HCT116 (cell line): ENCODE results near the gene STRA8. TPM values are rescaled to one million over a fixed set of nuclear protein-coding genes. Genes with fewer than 3 reads are reported as not detected.

ENCODE experiments used
- ATAC-seq: fragments of 200-7000 bp; cut with Tn5 transposase; 2 replicates; pipeline ENCODE4 v1.9.1; 2020; ENCODE audit warnings: mild to moderate bottlenecking, moderate library complexity
- BruUV-seq: library from RNA; stranded (reverse); fragments of 400-500 nt; replicated peaks from 2 replicates; lab custom pipeline; 2021; lab: Mats Ljungman, UMichigan
- CTCF ChIA-PET: fragments of 300-600 bp; sonication (Branson Sonifier 250); formaldehyde crosslinking; loops from one replicate; lab custom pipeline; 2021; ENCODE audit warnings: antibody characterized with exemption; lab: Charles Lee
- POLR2A ChIA-PET: fragments of 300-600, 350-600 bp; sonication (Branson Sonifier 250); formaldehyde crosslinking; loops from one replicate; lab custom pipeline; 2021; ENCODE audit warnings: antibody characterized with exemption; lab: Charles Lee
- RAD21 ChIA-PET, 2 experiments: fragments of 300-600 bp; sonication (Branson Sonifier 250); formaldehyde crosslinking; loops; one replicate each; lab custom pipeline; 2023; ENCODE audit warnings: low total read pairs in 2 of 2; ENCODE audit not compliant: uncharacterized antibody in 2 of 2, unreplicated experiment in 2 of 2, low non-redundant PET in 1 of 2; lab: Charles Lee
- DNase-seq: peaks from one replicate; pipeline ENCODE4 v3.0.0-alpha.2; 2010; ENCODE audit warnings: low read depth, low spot score
- H2AFZ ChIP-seq: fragments of 200-600 bp; shearing (Covaris generic), sonication (generic); 2 replicates; pipeline ENCODE4 v1.6.1; 2017; ENCODE audit warnings: low read depth, mixed run types, mixed read lengths, antibody characterized with exemption, low read length; ENCODE audit not compliant: poor library complexity, severe bottlenecking
- H3K27ac ChIP-seq: 2 replicates; pipeline ENCODE4 v1.5.1; 2012; ENCODE audit warnings: low read depth, low read length
- H3K27me3 ChIP-seq: fragments of 200-600 bp; sonication (generic); 2 replicates; pipeline ENCODE4 v1.6.1; 2016; ENCODE audit warnings: mixed run types, low read length, mixed read lengths; ENCODE audit not compliant: insufficient read depth
- H3K36me3 ChIP-seq, 2 experiments: fragments of 200-500 bp in 1 of 2; fragments of 200-600 bp in 1 of 2; sonication (Bioruptor generic) in 1 of 2; sonication (generic) in 1 of 2; 2 replicates each; pipeline versions ENCODE4 v1.5.1 to v1.6.1; 2014 to 2016; ENCODE audit warnings: low read length in 2 of 2, inconsistent platforms in 1 of 2, mixed read lengths in 1 of 2, mixed run types in 1 of 2; ENCODE audit not compliant: insufficient read depth in 2 of 2, control insufficient read depth in 1 of 2
- H3K4me1 ChIP-seq, 2 experiments: fragments of 200-600 bp in 1 of 2; sonication (generic) in 1 of 2; 2 replicates each; pipeline versions ENCODE4 v1.5.1 to v1.6.1; 2012 to 2017; ENCODE audit warnings: low read length in 2 of 2, inconsistent platforms in 1 of 2, mild to moderate bottlenecking in 1 of 2, mixed read lengths in 1 of 2, mixed run types in 1 of 2, moderate library complexity in 1 of 2; ENCODE audit not compliant: insufficient read depth in 2 of 2, control insufficient read depth in 1 of 2
- H3K4me2 ChIP-seq: fragments of 200-600 bp; sonication (generic); 2 replicates; pipeline ENCODE4 v1.6.1; 2017; ENCODE audit warnings: mixed run types, low read length, mixed read lengths
- H3K4me3 ChIP-seq, 2 experiments: fragments of 200-600 bp in 1 of 2; sonication (generic) in 1 of 2; replicated peaks in 1 of 2; 2 replicates each; pipeline ENCODE4 v1.5.1; 2011 to 2016; ENCODE audit warnings: low read length in 2 of 2, control low read depth in 1 of 2, low read depth in 1 of 2, mild to moderate bottlenecking in 1 of 2, mixed read lengths in 1 of 2, mixed run types in 1 of 2
- H3K79me2 ChIP-seq: fragments of 200-600 bp; sonication (generic); 2 replicates; pipeline ENCODE4 v1.6.1; 2017; ENCODE audit warnings: mild to moderate bottlenecking, mixed run types, low read length, moderate library complexity, mixed read lengths; ENCODE audit not compliant: insufficient read depth
- H3K9ac ChIP-seq: fragments of 200-600 bp; sonication (generic); 2 replicates; pipeline ENCODE4 v1.6.1; 2016; ENCODE audit warnings: low read length, mixed read lengths
- H3K9me2 ChIP-seq: fragments of 200-600 bp; sonication (generic), shearing (Covaris generic); 2 replicates; pipeline ENCODE4 v1.6.1; 2017; ENCODE audit warnings: mixed run types, mild to moderate bottlenecking, moderate library complexity; ENCODE audit not compliant: insufficient read depth
- H3K9me3 ChIP-seq, 2 experiments: fragments of 200-500 bp in 1 of 2; fragments of 200-600 bp in 1 of 2; sonication (Bioruptor generic) in 1 of 2; sonication (generic) in 1 of 2; 2 replicates each; pipeline ENCODE4 v1.6.1; 2014 to 2017; ENCODE audit warnings: low read length in 2 of 2, mixed read lengths in 2 of 2, inconsistent platforms in 1 of 2, low read depth in 1 of 2, mild to moderate bottlenecking in 1 of 2, mixed run types in 1 of 2, moderate library complexity in 1 of 2; ENCODE audit not compliant: control insufficient read depth in 1 of 2, insufficient read depth in 1 of 2
- H4K20me1 ChIP-seq: fragments of 200-600 bp; sonication (generic), shearing (Covaris generic); 2 replicates; pipeline ENCODE4 v1.6.1; 2017; ENCODE audit warnings: mixed run types, mild to moderate bottlenecking, moderate library complexity; ENCODE audit not compliant: insufficient read depth
- ATF3 ChIP-seq: IDR thresholded peaks from 2 replicates; pipeline ENCODE4 v1.6.1; 2012
- EGR1 ChIP-seq: IDR thresholded peaks from 2 replicates; pipeline ENCODE4 v1.6.1; 2012; ENCODE audit warnings: low read depth
- ELF1 ChIP-seq: IDR thresholded peaks from 2 replicates; pipeline ENCODE4 v1.6.1; 2012; ENCODE audit warnings: low read depth, borderline replicate concordance
- EZH2 ChIP-seq: fragments of 200-600 bp; sonication (generic); IDR thresholded peaks from 2 replicates; pipeline ENCODE4 v1.6.1; 2017; ENCODE audit warnings: antibody characterized with exemption, mixed run types
- FOSL1 ChIP-seq: IDR thresholded peaks from 2 replicates; pipeline ENCODE4 v1.6.1; 2012; ENCODE audit warnings: low read depth
- POLR2A ChIP-seq: IDR thresholded peaks from 2 replicates; pipeline ENCODE4 v1.7.0; 2011; ENCODE audit warnings: borderline replicate concordance; ENCODE audit not compliant: insufficient read depth, insufficient read length; ENCODE audit errors: extremely low read depth
- POLR2AphosphoS5 ChIP-seq: IDR thresholded peaks from 2 replicates; pipeline ENCODE4 v1.6.1; 2011; ENCODE audit warnings: mild to moderate bottlenecking, low read depth, low read length, moderate library complexity
- RAD21 ChIP-seq: IDR thresholded peaks from 2 replicates; pipeline ENCODE4 v1.6.1; 2012; ENCODE audit warnings: low read depth, mild to moderate bottlenecking
- REST ChIP-seq: IDR thresholded peaks from 2 replicates; pipeline ENCODE4 v1.6.1; 2012; ENCODE audit warnings: low read depth
- SIN3A ChIP-seq: IDR thresholded peaks from 2 replicates; pipeline ENCODE4 v1.6.1; 2012; ENCODE audit warnings: low read depth
- SRF ChIP-seq: IDR thresholded peaks from 2 replicates; pipeline ENCODE4 v1.6.1; 2012; ENCODE audit warnings: low read depth
- TCF7L2 ChIP-seq: IDR thresholded peaks from 2 replicates; pipeline ENCODE4 v1.7.0; 2011; ENCODE audit warnings: borderline replicate concordance, inconsistent platforms; ENCODE audit not compliant: insufficient read depth, insufficient read length; ENCODE audit errors: extremely low read depth
- YY1 ChIP-seq: IDR thresholded peaks from 2 replicates; pipeline ENCODE4 v1.6.1; 2011; ENCODE audit warnings: low read length, low read depth, moderate library complexity, mild to moderate bottlenecking; ENCODE audit not compliant: insufficient replicate concordance; ENCODE audit errors: extremely low read depth
- ZBTB33 ChIP-seq: IDR thresholded peaks from 2 replicates; pipeline ENCODE4 v1.6.1; 2011; ENCODE audit warnings: mild to moderate bottlenecking, low read length, moderate library complexity; ENCODE audit not compliant: insufficient replicate concordance; ENCODE audit errors: extremely low read depth
- ZNF274 ChIP-seq: fragments of 200-500 bp; sonication (Bioruptor generic); IDR thresholded peaks from 2 replicates; pipeline ENCODE4 v1.6.1; 2014; ENCODE audit warnings: mild to moderate bottlenecking, low read depth, low read length, inconsistent platforms
- intact Hi-C: fragments of 100-400 bp; cut with micrococcal nuclease; formaldehyde crosslinking; loops from 2 replicates; pipeline ENCODE4 v1.10.0; 2022
- total RNA-seq: library from RNA; stranded (reverse); gene quantifications from one replicate; pipeline ENCODE4 v1.2.1, GENCODE V29; 2021; ENCODE audit not compliant: unreplicated experiment

STRA8 gene
- total RNA-seq, 1 experiment from 2014 or later, result not detected

GRCh38 chr7:135275971-135276580 lies 42.4 kb downstream of the STRA8 start:
- Histone ChIP-seq H3K9me2 (no peaks in the 10 kb centered on the region), H3K9me3 (no peaks in the 10 kb centered on the region), H3K27me3 (peaks cover 5% of the 10 kb centered on the region), H3K79me2 (no peaks in the 10 kb centered on the region), H3K4me2 (no peak overlapping the region), H3K4me3 (no peak overlapping the region), H4K20me1 (no peaks in the 10 kb centered on the region), H3K36me3 (no peaks in the 10 kb centered on the region), H3K9ac (no peak overlapping the region), H2AFZ (no peak overlapping the region), H3K27ac (no peak overlapping the region), H3K4me1 (no peaks in the 10 kb centered on the region; a peak in 1 of 4 replicates)
- intact Hi-C loops, result loop anchor here (2.0 to 5.0 kb wide), 2 partner anchors 59 to 731 kb away; no protein-coding TSS in a partner anchor
- TF ChIP-seq EGR1 (no peak), SRF (no peak), ZBTB33 (no peak), SIN3A (no peak), POLR2A (no peak), REST (no peak), POLR2AphosphoS5 (no peak), TCF7L2 (no peak), YY1 (no peak), RAD21 (no peak), ELF1 (no peak), ATF3 (no peak), ZNF274 (no peak), FOSL1 (no peak), EZH2 (no peak)
- POLR2A ChIA-PET, result no interaction called here
- RAD21 ChIA-PET, result no interaction called here
- DNase-seq (no peak), ATAC-seq (no peak)
- CTCF ChIA-PET, result interaction anchor here (1.2 to 3.0 kb wide), 2 partner anchors 15 to 59 kb away, joined by 3 to 40 read pairs; no protein-coding TSS in a partner anchor
- BruUV-seq, result no TSS peak
